Loucy (cell line): ENCODE measurements around the gene CUX1.

Experiments used
- H2AFZ ChIP-seq: fragments of 200-600 bp; sonication (generic); 2 replicates; pipeline ENCODE4 v1.6.0; 2016; ENCODE audit warnings: antibody characterized with exemption, mild to moderate bottlenecking, low read length, moderate library complexity
- H3F3A ChIP-seq: fragments of 200-600 bp; 2 replicates; pipeline ENCODE4 v1.6.0; 2016; ENCODE audit warnings: antibody characterized with exemption, low read depth, mild to moderate bottlenecking
- H3K27me3 ChIP-seq: fragments of 200-600 bp; sonication (generic); 2 replicates; pipeline ENCODE4 v1.6.1; 2014; ENCODE audit warnings: low read length, mild to moderate bottlenecking; ENCODE audit not compliant: insufficient read depth, poor library complexity, severe bottlenecking
- H3K36me3 ChIP-seq: fragments of 200-600 bp; sonication (generic); 2 replicates; pipeline ENCODE4 v1.6.1; 2016; ENCODE audit warnings: low read length; ENCODE audit not compliant: insufficient read depth
- H3K4me1 ChIP-seq: fragments of 200-600 bp; sonication (generic); 2 replicates; pipeline ENCODE4 v1.5.1; 2014; ENCODE audit warnings: low read length, mild to moderate bottlenecking; ENCODE audit not compliant: insufficient read depth, poor library complexity, severe bottlenecking
- H3K4me2 ChIP-seq: fragments of 200-600 bp; sonication (generic); 2 replicates; pipeline ENCODE4 v1.6.0; 2014; ENCODE audit warnings: antibody characterized with exemption, low read length, low read depth, mild to moderate bottlenecking; ENCODE audit not compliant: poor library complexity, severe bottlenecking
- H3K4me3 ChIP-seq: fragments of 200-600 bp; sonication (generic); 2 replicates; pipeline ENCODE4 v1.5.1; 2014; ENCODE audit warnings: low read length, mild to moderate bottlenecking, mixed read lengths; ENCODE audit not compliant: poor library complexity, severe bottlenecking
- H3K79me2 ChIP-seq: fragments of 200-600 bp; sonication (generic); 2 replicates; pipeline ENCODE4 v1.6.1; 2014; ENCODE audit warnings: low read length; ENCODE audit not compliant: insufficient read depth
- H3K9ac ChIP-seq: fragments of 200-600 bp; sonication (generic); 2 replicates; pipeline ENCODE4 v1.6.0; 2014; ENCODE audit warnings: mild to moderate bottlenecking, low read depth, low read length, moderate library complexity; ENCODE audit not compliant: poor library complexity, severe bottlenecking
- H3K9me2 ChIP-seq: fragments of 200-600 bp; sonication (generic); replicated peaks from 2 replicates; pipeline ENCODE4 v1.6.1; 2016; ENCODE audit warnings: low read depth, low read length, mixed read lengths
- H3K9me3 ChIP-seq: fragments of 200-600 bp; sonication (generic); 2 replicates; pipeline ENCODE4 v1.6.1; 2014; ENCODE audit warnings: mild to moderate bottlenecking, antibody characterized with exemption, low read length, low read depth; ENCODE audit not compliant: insufficient read depth
- H4K20me1 ChIP-seq: fragments of 200-600 bp; sonication (generic); 2 replicates; pipeline ENCODE4 v1.6.0; 2014; ENCODE audit warnings: antibody characterized with exemption, low read length, mild to moderate bottlenecking; ENCODE audit not compliant: insufficient read depth, poor library complexity, severe bottlenecking
- EZH2phosphoT487 ChIP-seq: fragments of 200-600 bp; IDR thresholded peaks from 2 replicates; pipeline ENCODE4 v1.6.1; 2018; ENCODE audit warnings: antibody characterized with exemption, mild to moderate bottlenecking, moderate library complexity, borderline replicate concordance
- TF ChIP-seq, protein P1 (sequence below): fragments of 200-600 bp; sonication (generic); conservative IDR thresholded peaks from 2 replicates; pipeline ENCODE4 v1.5.1; 2014; ENCODE audit warnings: mild to moderate bottlenecking, antibody characterized with exemption, low read length

CUX1 gene

DNA sequence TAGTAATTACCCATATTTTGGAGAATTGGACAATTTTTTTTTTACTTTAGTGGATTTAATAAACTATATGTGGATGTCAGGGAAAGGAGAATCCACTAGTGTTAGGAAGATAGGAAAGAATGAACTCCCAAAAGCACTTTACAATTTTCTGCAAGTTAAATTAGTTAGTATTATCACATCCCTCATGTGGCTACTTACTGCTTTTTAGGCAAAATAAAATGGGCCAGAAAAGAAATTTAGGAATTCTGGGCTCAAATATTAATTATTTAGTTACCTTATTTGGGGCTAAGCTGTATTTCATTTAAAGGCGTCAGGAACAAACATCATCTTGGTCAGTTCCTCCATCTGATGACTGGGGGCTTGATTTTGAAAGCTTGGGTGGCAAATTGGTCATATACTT, 4.8 kb upstream of the CUX1 start:
- Histone ChIP-seq H3K4me3 (no peak overlapping the region), H3K27me3 (no peaks in the 10 kb centered on the region), H3F3A (0 out of 2 replicates have a peak, but pooled peaks cover 4% of the 10 kb centered on the region), H4K20me1 (peaks cover 7% of the 10 kb centered on the region), H3K9me2 (no peaks in the 10 kb centered on the region), H3K36me3 (no peaks in the 10 kb centered on the region), H3K9ac (no peak overlapping the region), H3K79me2 (peaks cover 9% of the 10 kb centered on the region), H3K4me1 (peaks cover 23% of the 10 kb centered on the region), H2AFZ (no peak overlapping the region), H3K9me3 (no peaks in the 10 kb centered on the region), H3K4me2 (no peak overlapping the region)
- TF ChIP-seq, protein P1, sequence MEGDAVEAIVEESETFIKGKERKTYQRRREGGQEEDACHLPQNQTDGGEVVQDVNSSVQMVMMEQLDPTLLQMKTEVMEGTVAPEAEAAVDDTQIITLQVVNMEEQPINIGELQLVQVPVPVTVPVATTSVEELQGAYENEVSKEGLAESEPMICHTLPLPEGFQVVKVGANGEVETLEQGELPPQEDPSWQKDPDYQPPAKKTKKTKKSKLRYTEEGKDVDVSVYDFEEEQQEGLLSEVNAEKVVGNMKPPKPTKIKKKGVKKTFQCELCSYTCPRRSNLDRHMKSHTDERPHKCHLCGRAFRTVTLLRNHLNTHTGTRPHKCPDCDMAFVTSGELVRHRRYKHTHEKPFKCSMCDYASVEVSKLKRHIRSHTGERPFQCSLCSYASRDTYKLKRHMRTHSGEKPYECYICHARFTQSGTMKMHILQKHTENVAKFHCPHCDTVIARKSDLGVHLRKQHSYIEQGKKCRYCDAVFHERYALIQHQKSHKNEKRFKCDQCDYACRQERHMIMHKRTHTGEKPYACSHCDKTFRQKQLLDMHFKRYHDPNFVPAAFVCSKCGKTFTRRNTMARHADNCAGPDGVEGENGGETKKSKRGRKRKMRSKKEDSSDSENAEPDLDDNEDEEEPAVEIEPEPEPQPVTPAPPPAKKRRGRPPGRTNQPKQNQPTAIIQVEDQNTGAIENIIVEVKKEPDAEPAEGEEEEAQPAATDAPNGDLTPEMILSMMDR: peak; percentile 32
- no peak for TF ChIP-seq EZH2phosphoT487

DNA sequence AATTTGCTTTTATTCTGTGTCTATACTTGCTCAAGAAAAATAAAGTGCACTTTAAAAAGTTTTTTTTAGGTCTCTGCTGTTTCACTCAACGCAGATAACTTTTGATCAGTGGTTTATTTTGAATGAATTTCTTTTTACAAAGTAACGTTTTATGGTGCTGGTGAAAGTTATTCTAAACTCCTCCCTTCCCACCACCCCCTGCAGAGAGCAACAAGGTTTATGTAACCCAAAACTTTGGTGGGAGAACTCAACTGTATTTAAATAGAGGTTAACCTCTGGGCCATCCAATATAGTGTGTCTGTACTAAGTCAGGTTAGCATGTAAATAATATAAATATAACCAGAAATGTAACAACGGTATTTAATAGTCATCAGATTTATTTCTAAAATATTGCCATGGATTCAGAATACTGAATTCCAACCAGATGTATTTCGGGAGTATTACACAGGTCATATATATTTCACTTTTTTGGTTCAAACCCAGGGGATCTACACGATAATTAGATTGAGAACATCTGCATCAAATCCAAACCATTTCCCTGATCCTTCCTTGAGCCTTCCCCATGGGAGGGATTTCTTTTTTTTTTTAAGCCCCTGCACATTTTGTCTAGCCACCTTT, 3.9 kb upstream of the CUX1 start:
- Histone ChIP-seq H3K9ac (peak overlapping the region; percentile 55), H3K9me2 (no peaks in the 10 kb centered on the region), H3K4me2 (peak overlapping the region; percentile 80), H3K79me2 (peaks cover 18% of the 10 kb centered on the region), H3K4me1 (peaks cover 32% of the 10 kb centered on the region), H2AFZ (peak overlapping the region; percentile 59; the same call in 1 of the 2 replicates), H3K27me3 (no peaks in the 10 kb centered on the region), H3K4me3 (peak overlapping the region; percentile 53), H3K9me3 (no peaks in the 10 kb centered on the region), H3K36me3 (no peaks in the 10 kb centered on the region), H4K20me1 (peaks cover 16% of the 10 kb centered on the region), H3F3A (0 out of 2 replicates have a peak, but pooled peaks cover 4% of the 10 kb centered on the region)
- TF ChIP-seq EZH2phosphoT487: no peak
- TF ChIP-seq, protein P1: no peak

DNA sequence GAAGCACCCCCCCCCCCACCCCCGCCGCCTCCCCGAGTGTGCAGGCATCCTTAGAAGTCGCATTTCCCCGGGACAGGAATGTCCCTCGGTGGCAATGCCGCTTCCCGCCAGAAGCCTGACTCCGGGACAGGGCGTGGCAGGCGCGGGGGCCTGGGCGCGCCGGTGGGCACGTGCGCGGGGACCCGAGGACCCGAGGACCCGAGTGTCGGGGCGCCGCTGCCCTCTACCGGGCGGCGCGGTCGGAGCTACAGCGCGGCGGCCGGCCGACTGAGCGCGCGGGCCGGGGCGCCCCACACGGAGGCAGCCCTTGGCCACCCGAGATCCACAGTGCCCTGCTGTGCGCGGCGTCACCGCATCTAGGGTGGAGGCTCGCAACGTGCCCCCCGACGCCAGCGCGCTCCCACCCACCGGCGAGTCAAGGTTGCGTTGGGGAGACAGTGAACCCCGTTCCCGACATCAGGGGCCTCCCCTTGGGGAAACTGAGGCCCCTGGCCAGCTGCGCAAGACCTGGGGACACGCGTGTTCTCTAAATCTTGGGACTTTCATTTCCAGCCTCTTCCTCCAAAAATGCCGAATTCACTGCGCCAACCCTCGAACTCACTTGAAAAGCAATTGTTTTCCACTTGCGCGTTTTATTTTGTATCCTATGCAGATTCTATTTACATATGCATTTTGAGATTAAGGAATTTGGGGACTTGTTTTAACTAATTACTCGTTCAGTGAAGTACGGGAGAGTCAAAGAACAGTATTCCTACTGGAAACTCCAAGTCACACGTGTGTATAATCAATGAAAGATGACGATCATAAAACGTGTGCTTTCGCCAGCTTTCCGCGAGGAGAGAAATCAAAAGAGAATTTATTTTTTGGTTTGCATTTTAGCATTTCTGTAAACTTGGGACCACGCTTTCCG, 3.1 kb upstream of the CUX1 start:
- Histone ChIP-seq H2AFZ (peak overlapping the region; percentile 95), H3K79me2 (peaks cover 27% of the 10 kb centered on the region), H3K9me3 (no peaks in the 10 kb centered on the region), H3K9me2 (no peaks in the 10 kb centered on the region), H4K20me1 (peaks cover 24% of the 10 kb centered on the region), H3K27me3 (no peaks in the 10 kb centered on the region), H3K9ac (peak overlapping the region; percentile 83), H3K4me1 (peaks cover 36% of the 10 kb centered on the region), H3F3A (0 out of 2 replicates have a peak, but pooled peaks cover 4% of the 10 kb centered on the region), H3K36me3 (no peaks in the 10 kb centered on the region), H3K4me2 (peak overlapping the region; percentile 80), H3K4me3 (peak overlapping the region; percentile 83)
- TF ChIP-seq, protein P1: peak; percentile 52
- no peak for TF ChIP-seq EZH2phosphoT487
